ENCODE measurements around the gene PRRT1.

Gene PRRT1

DNA sequence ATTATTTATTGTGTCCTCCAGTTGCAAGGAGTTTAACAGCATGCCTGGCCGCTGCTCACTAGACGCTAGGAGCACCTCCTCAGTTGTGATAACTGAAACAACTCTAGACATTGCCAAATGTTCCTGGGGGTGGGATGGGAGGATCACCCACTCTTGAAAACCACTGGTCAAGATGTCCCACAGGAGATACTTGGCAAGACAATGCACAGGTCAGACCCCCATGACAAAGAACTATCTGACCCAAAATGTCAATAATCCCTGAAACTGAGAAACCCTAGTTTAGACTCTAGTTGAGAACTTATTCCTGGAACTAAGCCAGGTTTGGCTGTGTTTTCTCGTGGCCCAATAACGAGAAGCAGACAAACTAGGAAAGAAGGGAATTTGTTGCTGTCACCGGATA lies 12.1 kb downstream of the PRRT1 start:
- TF ChIP-seq, protein P1, sequence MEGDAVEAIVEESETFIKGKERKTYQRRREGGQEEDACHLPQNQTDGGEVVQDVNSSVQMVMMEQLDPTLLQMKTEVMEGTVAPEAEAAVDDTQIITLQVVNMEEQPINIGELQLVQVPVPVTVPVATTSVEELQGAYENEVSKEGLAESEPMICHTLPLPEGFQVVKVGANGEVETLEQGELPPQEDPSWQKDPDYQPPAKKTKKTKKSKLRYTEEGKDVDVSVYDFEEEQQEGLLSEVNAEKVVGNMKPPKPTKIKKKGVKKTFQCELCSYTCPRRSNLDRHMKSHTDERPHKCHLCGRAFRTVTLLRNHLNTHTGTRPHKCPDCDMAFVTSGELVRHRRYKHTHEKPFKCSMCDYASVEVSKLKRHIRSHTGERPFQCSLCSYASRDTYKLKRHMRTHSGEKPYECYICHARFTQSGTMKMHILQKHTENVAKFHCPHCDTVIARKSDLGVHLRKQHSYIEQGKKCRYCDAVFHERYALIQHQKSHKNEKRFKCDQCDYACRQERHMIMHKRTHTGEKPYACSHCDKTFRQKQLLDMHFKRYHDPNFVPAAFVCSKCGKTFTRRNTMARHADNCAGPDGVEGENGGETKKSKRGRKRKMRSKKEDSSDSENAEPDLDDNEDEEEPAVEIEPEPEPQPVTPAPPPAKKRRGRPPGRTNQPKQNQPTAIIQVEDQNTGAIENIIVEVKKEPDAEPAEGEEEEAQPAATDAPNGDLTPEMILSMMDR (IDR thresholded peaks at IDR 0.05), result no peak
- no peak for TF ChIP-seq ZFX (IDR thresholded peaks at IDR 0.05; ENCODE audit: borderline replicate concordance)
- H3K27ac ChIP-seq, result no peak overlapping the region

DNA sequence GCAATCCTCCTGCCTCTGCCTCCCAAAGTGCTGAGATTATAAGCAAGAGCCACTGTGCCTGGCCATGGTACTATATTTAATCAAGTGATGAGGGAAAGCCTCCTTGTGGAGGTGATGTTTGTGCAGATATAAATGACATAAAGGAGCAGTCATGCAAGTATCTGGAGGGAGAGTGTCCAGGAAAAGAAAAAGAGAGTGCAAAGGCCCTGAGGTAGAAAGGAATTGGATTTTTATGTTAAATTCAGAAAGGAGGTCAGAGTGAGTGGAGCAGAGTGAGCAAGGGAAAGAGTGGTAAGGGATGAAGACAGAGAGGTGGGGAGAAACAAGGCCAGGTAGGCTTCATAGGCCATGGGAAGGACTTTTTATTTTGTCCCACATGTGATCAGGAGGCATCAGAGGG lies 14.3 kb downstream of the PRRT1 start:
- H3K27ac ChIP-seq, result no peak overlapping the region
- TF ChIP-seq, protein P1 (IDR thresholded peaks at IDR 0.05), result no peak
- no peak for TF ChIP-seq ZFX (IDR thresholded peaks at IDR 0.05; ENCODE audit: borderline replicate concordance)

DNA sequence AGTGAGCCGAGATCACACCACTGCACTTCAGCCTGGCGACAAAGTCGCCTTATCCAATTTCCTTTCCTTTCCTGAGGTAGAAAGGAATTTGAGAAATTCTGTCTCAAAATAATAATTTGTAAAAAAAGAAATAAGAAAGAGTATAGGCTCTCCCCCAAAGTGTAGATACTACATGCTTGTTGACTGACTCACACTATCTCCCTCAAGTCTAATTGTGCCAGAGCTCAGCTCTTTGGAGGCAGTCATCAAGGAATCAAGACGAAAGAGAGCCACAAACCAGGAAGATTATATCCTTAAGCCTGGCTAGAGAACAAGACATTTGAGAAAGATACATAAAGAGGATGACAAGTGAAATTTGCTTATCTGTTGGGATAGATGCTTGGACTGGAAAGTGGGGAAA lies 18.0 kb downstream of the PRRT1 start:
- no peak overlapping the region for H3K27ac ChIP-seq
- TF ChIP-seq, protein P1 (IDR thresholded peaks at IDR 0.05), result no peak
- TF ChIP-seq ZFX (IDR thresholded peaks at IDR 0.05; ENCODE audit: borderline replicate concordance), result no peak

DNA sequence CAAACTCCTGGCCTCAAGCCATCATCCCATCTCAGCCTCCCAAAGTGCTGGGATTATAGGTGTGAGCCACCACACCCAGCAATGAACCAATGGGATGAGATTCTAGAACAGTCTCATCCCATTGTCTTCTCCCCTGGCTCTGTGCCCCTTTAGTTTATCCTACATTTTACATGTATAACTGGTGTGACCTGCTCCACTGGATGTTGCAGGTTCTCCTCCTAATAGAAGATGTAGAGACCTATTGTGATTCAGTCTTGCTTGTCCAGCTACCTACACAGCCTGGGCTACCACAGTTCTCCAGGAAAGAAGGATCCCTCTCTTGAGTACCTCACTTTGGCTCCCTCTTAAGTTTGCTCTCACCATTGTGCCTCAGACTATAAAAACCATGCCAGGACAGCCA lies 19.6 kb downstream of the PRRT1 start:
- H3K27ac ChIP-seq, result peak overlapping the region; percentile 86
- TF ChIP-seq ZFX (IDR thresholded peaks at IDR 0.05; ENCODE audit: borderline replicate concordance), result no peak
- TF ChIP-seq, protein P1 (IDR thresholded peaks at IDR 0.05), result no peak

DNA sequence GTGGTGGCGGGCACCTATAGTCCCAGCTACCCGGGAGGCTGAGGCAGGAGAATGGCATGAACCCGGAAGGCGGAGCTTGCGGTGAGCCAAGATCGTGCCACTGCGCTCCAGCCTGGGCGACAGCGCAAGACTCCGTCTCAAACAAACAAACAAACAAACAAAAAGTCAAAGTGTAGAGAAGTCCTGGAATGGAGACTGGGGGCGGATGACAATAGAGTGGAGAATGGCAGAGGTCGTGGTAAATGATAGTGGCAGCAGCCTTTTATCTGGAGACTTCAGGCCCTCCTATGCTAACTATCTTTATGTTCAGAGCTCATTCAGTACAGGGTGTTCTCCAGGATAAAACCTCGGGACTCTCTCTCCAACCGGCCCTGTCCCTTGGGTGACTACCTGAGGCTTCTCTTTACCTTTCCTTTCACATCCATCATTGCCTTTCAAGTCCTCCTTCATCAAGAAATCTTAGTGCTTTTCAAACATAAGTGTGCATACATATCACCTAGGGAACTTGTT lies 20.2 kb downstream of the PRRT1 start:
- peak overlapping the region; percentile 86 for H3K27ac ChIP-seq
- TF ChIP-seq, protein P1 (IDR thresholded peaks at IDR 0.05), result no peak
- no peak for TF ChIP-seq ZFX (IDR thresholded peaks at IDR 0.05; ENCODE audit: borderline replicate concordance)

DNA sequence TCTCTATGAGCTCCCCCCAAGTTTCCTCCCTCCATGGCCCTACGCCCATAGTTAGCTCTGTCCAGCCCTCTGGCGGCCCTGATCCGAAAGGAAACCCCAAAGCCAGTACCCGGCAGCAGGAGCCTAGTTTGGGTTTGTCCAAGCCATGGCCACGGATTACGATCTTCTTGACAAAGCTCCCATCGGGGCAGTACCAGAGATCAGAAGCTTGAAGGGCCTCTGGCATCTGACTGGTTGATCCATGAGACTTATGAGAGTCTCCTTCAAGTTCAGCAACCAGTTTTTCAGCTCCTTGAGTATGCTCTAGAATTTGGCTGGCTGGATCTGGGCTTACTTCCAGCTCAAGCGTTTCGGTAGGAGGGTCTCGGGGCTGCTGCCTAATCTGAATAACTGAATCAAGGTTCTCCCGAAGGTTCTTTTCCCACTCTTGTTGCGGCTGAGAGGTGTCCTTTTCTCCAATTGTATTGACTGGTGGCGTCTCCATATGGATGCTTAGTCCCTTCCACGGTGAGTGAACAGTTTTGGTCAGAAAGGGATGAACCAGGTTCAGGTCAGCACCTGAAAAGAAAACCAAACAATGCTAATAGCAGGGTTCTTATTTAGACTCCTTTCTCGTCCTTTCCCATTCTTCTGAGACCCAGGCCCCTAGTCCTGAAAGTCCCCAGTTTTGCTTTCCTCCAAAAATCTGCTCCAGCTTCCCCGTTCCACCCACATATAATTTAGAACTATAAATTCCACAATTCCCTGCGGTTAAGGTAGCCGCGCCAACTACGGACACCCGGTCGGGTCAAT lies 22.2 kb downstream of the PRRT1 start:
- peak overlapping the region; percentile 86 for H3K27ac ChIP-seq
- TF ChIP-seq ZFX (IDR thresholded peaks at IDR 0.05; ENCODE audit: borderline replicate concordance), result no peak
- TF ChIP-seq, protein P1 (IDR thresholded peaks at IDR 0.05), result no peak

DNA sequence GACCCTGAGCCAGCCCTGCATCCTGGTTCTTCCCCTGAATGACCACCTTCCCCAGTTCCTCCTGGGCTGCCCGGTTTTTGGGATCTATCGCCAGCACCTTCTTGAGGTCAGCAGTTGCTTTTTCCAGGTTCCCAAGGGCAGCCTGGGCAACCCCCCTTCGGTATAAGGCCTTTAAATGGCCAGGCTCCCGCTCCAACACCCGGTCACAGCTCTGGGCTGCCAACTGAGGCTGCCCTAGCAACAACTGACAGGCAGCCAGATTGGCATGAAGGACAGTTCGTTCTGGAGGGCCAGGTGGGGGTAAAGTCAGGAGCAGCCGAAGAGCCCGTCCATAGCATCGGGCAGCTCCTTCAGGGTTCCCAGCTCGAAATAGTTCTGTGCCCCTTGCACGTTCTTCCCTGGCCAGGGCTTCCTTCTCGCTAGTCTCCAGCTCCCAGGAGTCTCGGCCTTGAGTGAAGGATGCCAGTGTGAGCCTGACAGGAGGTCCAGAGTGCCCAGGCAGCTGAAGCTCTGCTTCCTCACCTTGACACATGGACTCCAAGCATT lies 22.9 kb downstream of the PRRT1 start:
- peak overlapping the region; percentile 86 for H3K27ac ChIP-seq

More for the DNA sequence above, 22.9 kb downstream of the PRRT1 start:
- TF ChIP-seq, protein P1 (IDR thresholded peaks at IDR 0.05), result no peak
- no peak for TF ChIP-seq ZFX (IDR thresholded peaks at IDR 0.05; ENCODE audit: borderline replicate concordance)

Measured in 22Rv1 (cell line).